ENCODE measurements around the gene PLCXD3. TPM values are rescaled to one million over a fixed set of nuclear protein-coding genes. Genes with fewer than 3 reads are reported as not detected.

The PLCXD3 gene
- total RNA-seq, 1 experiment from 2014 or later, result not detected

GRCh38 chr5:41410307-41410706 lies 100.1 kb downstream of the PLCXD3 start:
- DNase-seq (ENCODE audit: unreplicated experiment), result peak; percentile 71
- no peaks in the 10 kb centered on the region for H3K36me3 Mint-ChIP-seq (ENCODE audit: insufficient read depth, unreplicated experiment)
- no peak overlapping the region for H3K4me3 Mint-ChIP-seq (ENCODE audit: unreplicated experiment)
- no peaks in the 10 kb centered on the region for H3K27me3 Mint-ChIP-seq (ENCODE audit: insufficient read depth, unreplicated experiment)
- no peak for TF ChIP-seq CTCF (IDR thresholded peaks at IDR 0.05; ENCODE audit: unreplicated experiment)
- ChIA-PET POLR2A (interaction anchor here (0.6 kb wide), 1 partner anchor 226 kb away, joined by 3 read pairs; no protein-coding TSS in a partner anchor), CTCF (interaction anchor here (0.5 to 0.7 kb wide), 4 partner anchors 36 to 1430 kb away, joined by 3 to 10 read pairs (median 4); no protein-coding TSS in a partner anchor)
- intact Hi-C loops (cut with micrococcal nuclease), result no loop called here
- no TSS peak for BruUV-seq (replicated peaks)
- peaks cover 32% of the 10 kb centered on the region for H3K4me1 Mint-ChIP-seq (ENCODE audit: insufficient read depth, unreplicated experiment)
- H3K9me3 Mint-ChIP-seq (ENCODE audit: unreplicated experiment), result peaks cover 8% of the 10 kb centered on the region
- H3K27ac Mint-ChIP-seq (ENCODE audit: low read depth, unreplicated experiment), result no peak overlapping the region

DNA sequence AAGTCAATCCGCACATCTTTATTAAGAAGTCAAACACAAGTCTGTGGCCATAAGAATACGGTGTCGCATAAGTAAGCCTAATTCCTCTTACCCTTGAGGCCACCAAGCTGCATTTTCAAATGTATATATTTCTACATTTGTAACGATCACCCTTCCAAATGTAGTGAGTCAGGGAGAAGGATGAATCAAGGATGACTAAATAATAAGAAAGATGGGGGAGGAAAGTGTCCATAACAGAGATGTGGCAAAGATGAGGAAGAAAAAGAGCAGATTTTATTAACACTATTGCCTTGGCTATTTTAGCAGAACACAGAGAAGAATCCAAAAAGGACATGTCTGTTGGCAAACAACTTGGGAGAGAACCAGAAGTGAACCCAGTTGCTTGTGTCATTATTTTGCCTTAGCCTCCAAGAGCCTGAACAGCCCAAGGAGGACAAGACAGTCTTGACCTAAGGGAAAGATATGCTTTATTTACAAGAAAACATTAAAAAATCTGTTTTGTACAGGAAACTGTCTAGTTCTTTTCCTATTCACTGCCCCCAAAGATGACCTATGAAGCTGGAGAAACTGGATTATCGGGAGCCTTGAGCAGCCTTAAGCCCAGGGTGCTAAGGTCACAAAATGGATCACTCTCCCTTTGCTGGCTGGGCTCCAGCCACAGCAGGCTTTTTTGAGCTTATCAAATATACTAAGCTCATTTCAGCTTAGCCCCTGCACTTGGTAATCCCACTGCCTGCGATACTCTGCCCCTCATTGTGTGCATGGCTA lies 101.5 kb downstream of the PLCXD3 start:
- peaks cover 8% of the 10 kb centered on the region for H3K9me3 Mint-ChIP-seq (ENCODE audit: unreplicated experiment)
- no peak overlapping the region for H3K4me3 Mint-ChIP-seq (ENCODE audit: unreplicated experiment)
- DNase-seq (ENCODE audit: unreplicated experiment), result peak; percentile 55
- CTCF ChIA-PET, result interaction anchor here (0.8 kb wide), 2 partner anchors 77 to 321 kb away, joined by 3 to 4 read pairs; no protein-coding TSS in a partner anchor
- H3K27ac Mint-ChIP-seq (ENCODE audit: low read depth, unreplicated experiment), result no peak overlapping the region
- intact Hi-C loops (cut with micrococcal nuclease), result no loop called here
- no TSS peak for BruUV-seq (replicated peaks)
- H3K36me3 Mint-ChIP-seq (ENCODE audit: insufficient read depth, unreplicated experiment), result no peaks in the 10 kb centered on the region
- H3K4me1 Mint-ChIP-seq (ENCODE audit: insufficient read depth, unreplicated experiment), result peaks cover 24% of the 10 kb centered on the region
- H3K27me3 Mint-ChIP-seq (ENCODE audit: insufficient read depth, unreplicated experiment), result no peaks in the 10 kb centered on the region
- POLR2A ChIA-PET, result no interaction called here
- no peak for TF ChIP-seq CTCF (IDR thresholded peaks at IDR 0.05; ENCODE audit: unreplicated experiment)

- no peaks in the 10 kb centered on the region for H3K36me3 Mint-ChIP-seq (ENCODE audit: insufficient read depth, unreplicated experiment)
- H3K4me1 Mint-ChIP-seq (ENCODE audit: insufficient read depth, unreplicated experiment), result peaks cover 24% of the 10 kb centered on the region
- POLR2A ChIA-PET, result no interaction called here
- DNase-seq (ENCODE audit: unreplicated experiment), result no peak
- no peaks in the 10 kb centered on the region for H3K27me3 Mint-ChIP-seq (ENCODE audit: insufficient read depth, unreplicated experiment)
- TF ChIP-seq CTCF (IDR thresholded peaks at IDR 0.05; ENCODE audit: unreplicated experiment), result no peak
- CTCF ChIA-PET, result interaction anchor here (0.6 kb wide), 1 partner anchor 12 kb away, joined by 3 read pairs; no protein-coding TSS in a partner anchor
- no TSS peak for BruUV-seq (replicated peaks)
- H3K4me3 Mint-ChIP-seq (ENCODE audit: unreplicated experiment), result no peak overlapping the region
- intact Hi-C loops (cut with micrococcal nuclease), result no loop called here
- no peak overlapping the region for H3K27ac Mint-ChIP-seq (ENCODE audit: low read depth, unreplicated experiment)
- H3K9me3 Mint-ChIP-seq (ENCODE audit: unreplicated experiment), result peaks cover 8% of the 10 kb centered on the region
These were observed 103.5 kb downstream of the PLCXD3 start for GRCh38 chr5:41406936-41407335.

- BruUV-seq (replicated peaks), result no TSS peak
- Mint-ChIP-seq H3K27me3 (ENCODE audit: insufficient read depth, unreplicated experiment) (no peaks in the 10 kb centered on the region), H3K4me1 (ENCODE audit: insufficient read depth, unreplicated experiment) (peaks cover 24% of the 10 kb centered on the region), H3K36me3 (ENCODE audit: insufficient read depth, unreplicated experiment) (no peaks in the 10 kb centered on the region), H3K9me3 (ENCODE audit: unreplicated experiment) (peaks cover 8% of the 10 kb centered on the region), H3K4me3 (ENCODE audit: unreplicated experiment) (no peak overlapping the region), H3K27ac (ENCODE audit: low read depth, unreplicated experiment) (no peak overlapping the region)
- CTCF ChIA-PET, result interaction anchor here (0.6 kb wide), 1 partner anchor 12 kb away, joined by 3 read pairs; no protein-coding TSS in a partner anchor
- no peak for DNase-seq (ENCODE audit: unreplicated experiment)
- TF ChIP-seq CTCF (IDR thresholded peaks at IDR 0.05; ENCODE audit: unreplicated experiment), result no peak
- intact Hi-C loops (cut with micrococcal nuclease), result no loop called here
- POLR2A ChIA-PET, result no interaction called here
These were observed 104.0 kb downstream of the PLCXD3 start for GRCh38 chr5:41406424-41406823.

Data from MCF 10A (cell line).